Stimulated activated CD4-positive, alpha-beta T cell treated with anti-CD3 and anti-CD28 coated beads, Interleukin-4, amount 100 ng/mL, for 48 hours (primary cell): Measurements from ENCODE around the gene PDPK1.
"Not testable (repeated sequence)": the region's sequence is repeated elsewhere in the genome, so short reads cannot be mapped to it uniquely, and the experiment has no call there.

ENCODE experiments used
- DNase-seq, 2 donors: peaks; one replicate each; pipeline ENCODE4 v3.0.0-alpha.2; 2020; ENCODE audit warnings: low read depth in 2 of 2

The PDPK1 gene

GRCh38 chr16:2523801-2524231, 14.0 kb upstream of the PDPK1 start:
- no peak for DNase-seq

GRCh38 chr16:2524339-2524938, 13.4 kb upstream of the PDPK1 start:
- no peak for DNase-seq

- DNase-seq = no peak
Measured at GRCh38 chr16:2526135-2526534, 11.7 kb upstream of the PDPK1 start.

- DNase-seq = no peak
Measured at GRCh38 chr16:2527071-2527783, 10.6 kb upstream of the PDPK1 start.

GRCh38 chr16:2527784-2528100, 10.1 kb upstream of the PDPK1 start:
- DNase-seq = no peak

GRCh38 chr16:2528161-2529060, 9.4 kb upstream of the PDPK1 start:
- DNase-seq = no peak

- no peak for DNase-seq
Measured at GRCh38 chr16:2529061-2529931, 8.5 kb upstream of the PDPK1 start.

GRCh38 chr16:2529961-2530628, 7.7 kb upstream of the PDPK1 start:
- no peak for DNase-seq

- no peak for DNase-seq
Measured at GRCh38 chr16:2530629-2531318, 7.0 kb upstream of the PDPK1 start.

GRCh38 chr16:2531371-2531695, 6.5 kb upstream of the PDPK1 start, which contains the start of gene CEMP1:
Gene CEMP1, minus strand, starts transcription at chr16:2531408. Its CDS starts 335 bp downstream, at chr16:2531073.
- DNase-seq = no peak

GRCh38 chr16:2531696-2532493, 5.9 kb upstream of the PDPK1 start:
- DNase-seq = peak; percentile 94 to 98

- peak; percentile 45 to 51 for DNase-seq
Measured at GRCh38 chr16:2532494-2533141, 5.2 kb upstream of the PDPK1 start.

- not testable (repeated sequence) for DNase-seq
Measured at GRCh38 chr16:2533142-2533755, 4.6 kb upstream of the PDPK1 start.

- DNase-seq = no peak
Measured at GRCh38 chr16:2533912-2534311, 3.9 kb upstream of the PDPK1 start.

- not testable (repeated sequence) for DNase-seq
Measured at GRCh38 chr16:2534335-2534734, 3.5 kb upstream of the PDPK1 start.

GRCh38 chr16:2535625-2536013, 2.2 kb upstream of the PDPK1 start:
- no peak for DNase-seq

GRCh38 chr16:2539192-2539844, 1.5 kb downstream of the PDPK1 start:
- DNase-seq = not testable (repeated sequence)

GRCh38 chr16:2539845-2540458, 2.1 kb downstream of the PDPK1 start:
- peak in 1 of 2 donors; percentile 32 for DNase-seq
